Mucosa of stomach (tissue), 1 donor: ENCODE measurements around the gene NBEAL2.
"Not testable (repeated sequence)": the region's sequence is repeated elsewhere in the genome, so short reads cannot be mapped to it uniquely, and the experiment has no call there.

Experiments used
- H3K27me3 ChIP-seq: one replicate; pipeline ENCODE4 v1.7.0; 2013; ENCODE audit warnings: mild to moderate bottlenecking, low read length; ENCODE audit not compliant: control insufficient read depth, insufficient read depth
- H3K36me3 ChIP-seq: one replicate; pipeline ENCODE4 v1.7.0; 2013; ENCODE audit warnings: low read length; ENCODE audit not compliant: control insufficient read depth, insufficient read depth
- H3K4me1 ChIP-seq: one replicate; pipeline ENCODE4 v1.7.0; 2013; ENCODE audit warnings: mild to moderate bottlenecking, low read length; ENCODE audit not compliant: control insufficient read depth, insufficient read depth
- H3K4me3 ChIP-seq: one replicate; pipeline ENCODE4 v1.7.0; 2013; ENCODE audit warnings: low read length
- H3K9ac ChIP-seq: one replicate; pipeline ENCODE4 v1.7.0; 2013; ENCODE audit warnings: mild to moderate bottlenecking, low read length, moderate library complexity
- H3K9me3 ChIP-seq: one replicate; pipeline ENCODE4 v1.7.0; 2013; ENCODE audit warnings: mild to moderate bottlenecking, low read length, moderate library complexity; ENCODE audit not compliant: control insufficient read depth
- donor health status: Pancreatic carcinoma.

NBEAL2 gene

DNA sequence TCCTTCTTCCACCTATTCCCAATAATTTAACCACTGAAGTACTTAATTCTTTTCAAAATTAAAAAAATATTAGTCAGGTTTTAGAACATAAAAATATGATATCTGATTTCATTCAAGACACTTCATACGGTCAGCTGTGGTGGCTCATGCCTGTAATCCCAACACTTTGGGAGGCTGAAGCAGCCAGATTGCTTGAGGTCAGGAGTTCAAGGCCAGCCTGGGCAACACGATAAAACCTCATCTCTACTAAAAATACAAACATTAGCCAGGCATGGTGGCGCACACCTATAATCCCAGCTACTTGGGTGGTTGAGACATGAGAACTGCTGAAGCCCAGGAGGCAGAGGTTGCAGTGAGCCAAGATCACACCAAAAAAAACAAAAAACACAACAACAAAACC is 56.7 kb downstream of the NBEAL2 start:
- H3K27me3 ChIP-seq = no peaks in the 10 kb centered on the region
- no peak overlapping the region for H3K9ac ChIP-seq
- no peaks in the 10 kb centered on the region for H3K9me3 ChIP-seq
- H3K36me3 ChIP-seq = peaks cover 4% of the 10 kb centered on the region
- peaks cover 13% of the 10 kb centered on the region for H3K4me1 ChIP-seq
- no peak overlapping the region for H3K4me3 ChIP-seq

DNA sequence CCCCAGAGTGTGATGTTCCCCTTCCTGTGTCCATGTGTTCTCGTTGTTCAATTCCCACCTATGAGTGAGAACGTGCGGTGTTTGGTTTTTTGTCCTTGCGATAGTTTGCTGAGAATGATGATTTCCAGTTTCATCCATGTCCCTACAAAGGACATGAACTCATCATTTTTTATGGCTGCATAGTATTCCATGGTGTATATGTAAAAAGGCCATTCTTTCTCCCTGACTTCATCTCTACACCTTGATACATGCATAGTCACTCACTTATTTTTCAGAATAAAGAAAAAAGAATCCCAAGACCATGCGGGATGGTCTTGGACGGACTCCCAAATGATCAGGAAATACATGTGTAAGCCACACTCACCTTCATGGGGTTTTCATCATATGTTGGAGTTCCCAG is 57.8 kb downstream of the NBEAL2 start:
- H3K36me3 ChIP-seq, H3K9me3 ChIP-seq, H3K27me3 ChIP-seq, H3K9ac ChIP-seq, H3K4me3 ChIP-seq: not testable (repeated sequence)
- H3K4me1 ChIP-seq = peaks cover 13% of the 10 kb centered on the region

- no peak overlapping the region for H3K9ac ChIP-seq
- H3K4me3 ChIP-seq = no peak overlapping the region
- H3K36me3 ChIP-seq = peaks cover 4% of the 10 kb centered on the region
- no peaks in the 10 kb centered on the region for H3K9me3 ChIP-seq
- H3K27me3 ChIP-seq = no peaks in the 10 kb centered on the region
- peaks cover 5% of the 10 kb centered on the region for H3K4me1 ChIP-seq
Observed at GRCh38 chr3:47041114-47041513, 61.6 kb downstream of the NBEAL2 start.

- H3K9me3 ChIP-seq = no peaks in the 10 kb centered on the region
- peaks cover 4% of the 10 kb centered on the region for H3K36me3 ChIP-seq
- H3K9ac ChIP-seq = no peak overlapping the region
- no peaks in the 10 kb centered on the region for H3K4me1 ChIP-seq
- H3K4me3 ChIP-seq = no peak overlapping the region
- H3K27me3 ChIP-seq = no peaks in the 10 kb centered on the region
Observed at GRCh38 chr3:47042231-47042791, 62.8 kb downstream of the NBEAL2 start.

GRCh38 chr3:47047069-47047468 is 67.6 kb downstream of the NBEAL2 start:
- no peaks in the 10 kb centered on the region for H3K9me3 ChIP-seq

GRCh38 chr3:47047673-47048072 is 68.2 kb downstream of the NBEAL2 start:
- Histone ChIP-seq H3K9ac (no peak overlapping the region), H3K36me3 (no peaks in the 10 kb centered on the region), H3K4me3 (no peak overlapping the region), H3K9me3 (no peaks in the 10 kb centered on the region), H3K27me3 (no peaks in the 10 kb centered on the region), H3K4me1 (peaks cover 3% of the 10 kb centered on the region)

More at GRCh38 chr3:47047069-47047468, 67.6 kb downstream of the NBEAL2 start:
- Histone ChIP-seq H3K4me1 (peaks cover 1% of the 10 kb centered on the region), H3K27me3 (no peaks in the 10 kb centered on the region), H3K36me3 (no peaks in the 10 kb centered on the region), H3K4me3 (no peak overlapping the region), H3K9ac (no peak overlapping the region)

GRCh38 chr3:47054412-47054811 is 74.9 kb downstream of the NBEAL2 start:
- Histone ChIP-seq H3K4me3 (no peak overlapping the region), H3K36me3 (no peaks in the 10 kb centered on the region), H3K9ac (no peak overlapping the region), H3K9me3 (no peaks in the 10 kb centered on the region), H3K27me3 (no peaks in the 10 kb centered on the region), H3K4me1 (peaks cover 3% of the 10 kb centered on the region)

DNA sequence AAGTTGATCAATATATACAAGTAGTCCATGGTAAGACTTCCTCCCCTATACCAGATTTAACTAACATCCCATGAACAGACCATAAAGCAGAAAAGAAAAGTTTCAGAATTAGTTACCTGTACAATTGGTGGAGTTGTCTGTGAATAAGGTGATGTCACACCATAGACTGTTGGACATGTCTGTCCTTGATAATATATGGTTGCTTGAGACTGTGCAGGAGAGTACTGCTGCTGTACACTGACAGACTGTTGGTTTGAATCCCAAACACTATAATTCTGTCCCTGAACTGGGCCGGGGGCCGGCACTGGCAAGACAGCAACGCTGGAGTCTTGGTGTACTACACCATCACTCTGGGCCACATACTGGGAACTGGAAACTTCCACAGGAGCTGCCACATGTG is 77.2 kb downstream of the NBEAL2 start:
- Histone ChIP-seq H3K9me3 (no peaks in the 10 kb centered on the region), H3K9ac (no peak overlapping the region), H3K4me1 (peaks cover 3% of the 10 kb centered on the region), H3K27me3 (no peaks in the 10 kb centered on the region), H3K4me3 (no peak overlapping the region), H3K36me3 (no peaks in the 10 kb centered on the region)

GRCh38 chr3:47057212-47057671 is 77.8 kb downstream of the NBEAL2 start:
- no peak overlapping the region for H3K4me3 ChIP-seq
- no peak overlapping the region for H3K9ac ChIP-seq
- no peaks in the 10 kb centered on the region for H3K9me3 ChIP-seq
- no peaks in the 10 kb centered on the region for H3K4me1 ChIP-seq
- no peaks in the 10 kb centered on the region for H3K36me3 ChIP-seq
- H3K27me3 ChIP-seq = no peaks in the 10 kb centered on the region
